K562 (cell line): ENCODE data around the gene PRRT2. TPM values are rescaled to one million over a fixed set of nuclear protein-coding genes. Genes with fewer than 3 reads are reported as not detected.

Source experiments
- E2F8 ChIP-seq: fragments of 450-650 bp; IDR thresholded peaks from 2 replicates; pipeline ENCODE4 v1.7.1; 2018; ENCODE audit warnings: mild to moderate bottlenecking, low read depth; ENCODE audit not compliant: partially characterized antibody
- E4F1 ChIP-seq: fragments of 250-450 bp; sonication (Bioruptor Pico); IDR thresholded peaks from 2 replicates; pipeline ENCODE4 v1.5.0; 2021; ENCODE audit warnings: mild to moderate bottlenecking, borderline replicate concordance
- GABPB1 ChIP-seq: sonication (generic); formaldehyde crosslinking; IDR thresholded peaks from 2 replicates; pipeline ENCODE4 v1.8.0; 2022; ENCODE audit warnings: mild to moderate bottlenecking, missing genetic modification reagents
- HMG20B ChIP-seq: fragments of 250-450 bp; sonication (Bioruptor Pico); IDR thresholded peaks from 2 replicates; pipeline ENCODE4 v1.5.0; 2021; ENCODE audit warnings: mild to moderate bottlenecking
- KAT8 ChIP-seq: fragments of 450-650 bp; IDR thresholded peaks from 2 replicates; pipeline ENCODE4 v1.6.1; 2016; ENCODE audit warnings: low read depth, mild to moderate bottlenecking
- NR0B1 ChIP-seq: fragments of 450-650 bp; IDR thresholded peaks from one replicate; pipeline ENCODE4 v1.6.1; 2018; ENCODE audit warnings: mild to moderate bottlenecking, moderate library complexity; ENCODE audit not compliant: partially characterized antibody
- SFPQ ChIP-seq: fragments of 200-400 bp; formaldehyde crosslinking; IDR thresholded peaks from 2 replicates; pipeline ENCODE4 v1.6.1; 2017; ENCODE audit warnings: mild to moderate bottlenecking, low read depth, low read length, moderate library complexity
- ZNF79 ChIP-seq: fragments of 250-450 bp; sonication (Bioruptor Pico); IDR thresholded peaks from 2 replicates; pipeline ENCODE4 v1.4.0; 2020; ENCODE audit warnings: low read depth, mild to moderate bottlenecking, moderate library complexity
- polyA plus RNA-seq, 8 experiments: library from polyadenylated mRNA; depleted of rRNA in 4 of 8; stranded (reverse) in 5 of 8; unstranded in 3 of 8; fragments of >200 nt; fragmentation: Nextera tagmentation in 2 of 8; fragmentation: Illumina TruSeq in 1 of 8; extraction: Ambion mirVana in 2 of 8; extraction: Trizol in 1 of 8; gene quantifications; 2 replicates each; pipeline versions ENCODE4 v1.2.1 to v1.2.3, GENCODE V29; 2011 to 2014; ENCODE audit warnings: inconsistent platforms in 1 of 8, missing spikeins in 1 of 8
- total RNA-seq, 7 experiments: library from RNA; depleted of rRNA in 6 of 7; stranded (reverse); fragments of >200 nt in 6 of 7; fragmentation: Illumina TruSeq in 2 of 7; extraction: Trizol in 2 of 7; gene quantifications; 2 replicates each; pipeline versions ENCODE4 v1.2.1 to v1.2.3, GENCODE V29; 2011 to 2021; ENCODE audit warnings: low replicate concordance in 1 of 7

Gene PRRT2
- total and polyA plus RNA-seq, 9 of the 15 experiments (the other 6 are each of a cell fraction or from before 2014, with no cell fraction given), result 0.11 to 1.0 (median 0.42) TPM; not detected in 2

- no peak for TF ChIP-seq HMG20B (CRISPR knock-in tag)
- no peak for TF ChIP-seq E2F8
- no peak for TF ChIP-seq GABPB1 (CRISPR knock-in tag)
- TF ChIP-seq SFPQ, result no peak
- TF ChIP-seq KAT8, result no peak
- TF ChIP-seq NR0B1, result no peak
- no peak for TF ChIP-seq E4F1 (CRISPR knock-in tag)
- no peak for TF ChIP-seq ZNF79 (CRISPR knock-in tag)
- TF ChIP-seq, all 486 proteins: peak for 0
Observed at GRCh38 chr16:29839822-29840221, 27.8 kb downstream of the PRRT2 start (continued).
